Mesendoderm (in vitro differentiated cells): Measurements from ENCODE around the gene PARD3B.

Experiments used
- DNase-seq: peaks from one replicate; pipeline ENCODE4 v3.0.0; 2013
- H2AK5ac ChIP-seq: 2 replicates; pipeline ENCODE4 v1.6.1; 2013; ENCODE audit warnings: low read length, inconsistent platforms
- H2BK120ac ChIP-seq: 2 replicates; pipeline ENCODE4 v1.6.1; 2013; ENCODE audit warnings: low read depth, mild to moderate bottlenecking, low read length, moderate library complexity, mixed read lengths
- H2BK15ac ChIP-seq: replicated peaks from 2 replicates; pipeline ENCODE4 v1.6.1; 2013; ENCODE audit warnings: low read depth, mild to moderate bottlenecking, moderate library complexity
- H2BK5ac ChIP-seq: 2 replicates; pipeline ENCODE4 v1.6.1; 2013; ENCODE audit warnings: low read length, inconsistent platforms
- H3K18ac ChIP-seq: 2 replicates; pipeline ENCODE4 v1.6.1; 2013; ENCODE audit warnings: mild to moderate bottlenecking, low read length, mixed read lengths
- H3K23ac ChIP-seq: one replicate; pipeline ENCODE4 v1.6.1; 2013; ENCODE audit warnings: low read length
- H3K27ac ChIP-seq: 2 replicates; pipeline ENCODE4 v1.5.1; 2013; ENCODE audit warnings: low read depth, mild to moderate bottlenecking, inconsistent platforms, low read length, moderate library complexity
- H3K27me3 ChIP-seq: 2 replicates; pipeline ENCODE4 v1.6.1; 2013; ENCODE audit warnings: low read length, control low read depth, mild to moderate bottlenecking, inconsistent platforms; ENCODE audit not compliant: insufficient read depth, poor library complexity
- H3K36me3 ChIP-seq: 2 replicates; pipeline ENCODE4 v1.6.1; 2013; ENCODE audit warnings: low read length, inconsistent platforms; ENCODE audit not compliant: control insufficient read depth, insufficient read depth
- H3K4ac ChIP-seq: one replicate; pipeline ENCODE4 v1.6.1; 2013; ENCODE audit warnings: low read depth, mild to moderate bottlenecking, low read length, moderate library complexity
- H3K4me1 ChIP-seq: 2 replicates; pipeline ENCODE4 v1.6.1; 2013; ENCODE audit warnings: low read depth, low read length, inconsistent platforms; ENCODE audit not compliant: control insufficient read depth
- H3K4me2 ChIP-seq: 2 replicates; pipeline ENCODE4 v1.6.1; 2013; ENCODE audit warnings: low read length
- H3K4me3 ChIP-seq: 2 replicates; pipeline ENCODE4 v1.5.1; 2013; ENCODE audit warnings: mild to moderate bottlenecking, low read length
- H3K56ac ChIP-seq: one replicate; pipeline ENCODE4 v1.6.1; 2013; ENCODE audit warnings: low read length
- H3K79me1 ChIP-seq: 2 replicates; pipeline ENCODE4 v1.6.1; 2013; ENCODE audit warnings: low read length, inconsistent platforms
- H3K79me2 ChIP-seq: 2 replicates; pipeline ENCODE4 v1.6.1; 2013; ENCODE audit warnings: mild to moderate bottlenecking, low read length; ENCODE audit not compliant: control insufficient read depth, insufficient read depth
- H3K9ac ChIP-seq: 2 replicates; pipeline ENCODE4 v1.6.1; 2013; ENCODE audit warnings: low read length, inconsistent platforms
- H4K5ac ChIP-seq: one replicate; pipeline ENCODE4 v1.6.1; 2013; ENCODE audit warnings: low read length
- H4K8ac ChIP-seq: one replicate; pipeline ENCODE4 v1.6.1; 2013; ENCODE audit warnings: low read depth, mild to moderate bottlenecking, control low read depth, low read length, moderate library complexity
- WGBS: extraction: QIAGEN DNeasy Blood & Tissue Kit; methylation state at CpG from one replicate; pipeline ENCODE4 v1.1.7; 2013; ENCODE audit warnings: low lambda C conversion rate, missing lambda C conversion rate; ENCODE audit not compliant: insufficient coverage; ENCODE audit errors: extremely low coverage; 5-methylcytosine and 5-hydroxymethylcytosine counted together

Gene PARD3B

GRCh38 chr2:205387350-205388055 lies 842.2 kb downstream of the PARD3B start:
- no peak overlapping the region for H3K23ac ChIP-seq
- no peak overlapping the region for H3K4me3 ChIP-seq
- DNase-seq = no peak
- no peaks in the 10 kb centered on the region for H3K79me2 ChIP-seq
- H3K4me2 ChIP-seq = no peak overlapping the region
- no peak overlapping the region for H2BK15ac ChIP-seq
- H3K56ac ChIP-seq = no peak overlapping the region
- no peak overlapping the region for H3K18ac ChIP-seq
- H3K36me3 ChIP-seq = no peaks in the 10 kb centered on the region
- H4K8ac ChIP-seq = no peak overlapping the region
- H3K9ac ChIP-seq = no peak overlapping the region
- H2AK5ac ChIP-seq = no peak overlapping the region
- no peak overlapping the region for H4K5ac ChIP-seq
- H3K4ac ChIP-seq = no peak overlapping the region
- H3K79me1 ChIP-seq = no peaks in the 10 kb centered on the region
- H3K27ac ChIP-seq = no peak overlapping the region
- no peak overlapping the region for H2BK120ac ChIP-seq
- H3K4me1 ChIP-seq = no peaks in the 10 kb centered on the region
- no peak overlapping the region for H2BK5ac ChIP-seq
- no peaks in the 10 kb centered on the region for H3K27me3 ChIP-seq
- WGBS = no CpG with 5 or more reads among the region's 5 CpGs

DNA sequence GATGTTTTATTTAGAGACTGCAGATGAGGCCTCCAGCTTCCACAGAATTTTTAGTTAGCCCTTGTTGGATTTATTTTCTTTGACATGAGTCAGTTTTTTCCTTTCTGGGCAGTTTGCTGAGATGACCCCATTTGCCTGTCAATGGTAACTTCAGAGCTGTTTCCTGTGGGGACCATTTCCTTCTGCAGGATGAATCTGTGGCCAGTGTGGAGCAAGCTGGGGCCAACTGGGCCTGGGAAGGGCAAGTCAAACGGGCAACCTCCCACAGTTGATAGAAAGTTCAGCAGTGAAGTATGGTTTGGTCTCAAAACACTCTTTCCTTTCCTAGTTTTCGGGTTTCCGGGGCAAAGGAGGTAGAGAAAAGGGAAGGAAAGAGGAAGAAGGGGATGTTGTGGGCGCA lies 845.6 kb downstream of the PARD3B start:
- Histone ChIP-seq H2BK15ac (no peak overlapping the region), H3K79me2 (no peaks in the 10 kb centered on the region), H4K8ac (no peak overlapping the region), H3K27ac (no peak overlapping the region), H3K18ac (no peak overlapping the region), H2AK5ac (no peak overlapping the region), H3K4me1 (no peaks in the 10 kb centered on the region), H3K23ac (no peak overlapping the region), H2BK5ac (no peak overlapping the region), H2BK120ac (no peak overlapping the region), H4K5ac (no peak overlapping the region), H3K79me1 (no peaks in the 10 kb centered on the region), H3K27me3 (no peaks in the 10 kb centered on the region), H3K4ac (no peak overlapping the region), H3K4me2 (no peak overlapping the region), H3K9ac (no peak overlapping the region), H3K56ac (no peak overlapping the region), H3K4me3 (no peak overlapping the region), H3K36me3 (no peaks in the 10 kb centered on the region)
- DNase-seq = no peak
- WGBS = no CpG with 5 or more reads among the region's 4 CpGs

- no peak overlapping the region for H2BK120ac ChIP-seq
- WGBS = no CpG with 5 or more reads among the region's 6 CpGs
Observed at GRCh38 chr2:205401511-205401910, 856.2 kb downstream of the PARD3B start.

DNA sequence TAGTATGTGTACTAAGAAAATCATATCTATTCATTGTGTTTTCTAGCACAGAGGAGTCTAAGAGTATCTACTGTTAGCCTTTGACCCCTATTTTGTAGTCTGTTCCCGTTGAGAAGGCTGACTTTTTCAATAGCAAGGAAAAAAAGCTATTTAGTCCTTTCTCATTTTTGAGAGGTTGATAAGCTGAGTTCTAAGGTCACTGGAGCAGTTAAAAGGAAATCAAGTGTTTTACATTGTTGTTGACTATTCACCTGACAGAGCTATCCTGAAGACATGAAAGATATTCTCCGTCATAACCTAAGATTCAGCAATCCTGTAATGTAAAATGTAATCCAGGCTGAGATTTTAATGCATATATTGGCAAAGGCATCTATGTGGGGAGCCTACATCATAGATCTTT lies 856.7 kb downstream of the PARD3B start:
- no CpG with 5 or more reads among the region's 2 CpGs for WGBS
- no peak overlapping the region for H3K4me3 ChIP-seq
- no peak overlapping the region for H3K9ac ChIP-seq
- H3K56ac ChIP-seq = no peak overlapping the region
- no peak overlapping the region for H2BK15ac ChIP-seq
- H3K23ac ChIP-seq = no peak overlapping the region
- no peak overlapping the region for H3K27ac ChIP-seq
- DNase-seq = no peak
- H3K4ac ChIP-seq = no peak overlapping the region
- H3K27me3 ChIP-seq = no peaks in the 10 kb centered on the region
- H2BK120ac ChIP-seq = no peak overlapping the region
- H2BK5ac ChIP-seq = no peak overlapping the region
- no peak overlapping the region for H4K8ac ChIP-seq
- no peaks in the 10 kb centered on the region for H3K4me1 ChIP-seq
- H3K4me2 ChIP-seq = no peak overlapping the region
- H4K5ac ChIP-seq = no peak overlapping the region
- H3K79me2 ChIP-seq = no peaks in the 10 kb centered on the region
- H3K79me1 ChIP-seq = no peaks in the 10 kb centered on the region
- no peak overlapping the region for H2AK5ac ChIP-seq
- no peak overlapping the region for H3K18ac ChIP-seq
- H3K36me3 ChIP-seq = no peaks in the 10 kb centered on the region

More at GRCh38 chr2:205401511-205401910, 856.2 kb downstream of the PARD3B start:
- no peak overlapping the region for H2AK5ac ChIP-seq
- H3K4me2 ChIP-seq = no peak overlapping the region
- no peak overlapping the region for H2BK15ac ChIP-seq
- H3K56ac ChIP-seq = no peak overlapping the region
- no peaks in the 10 kb centered on the region for H3K27me3 ChIP-seq
- H3K4me3 ChIP-seq = no peak overlapping the region
- H3K4me1 ChIP-seq = no peaks in the 10 kb centered on the region
- H3K27ac ChIP-seq = no peak overlapping the region
- H3K79me2 ChIP-seq = no peaks in the 10 kb centered on the region
- DNase-seq = no peak
- H3K4ac ChIP-seq = no peak overlapping the region
- H3K9ac ChIP-seq = no peak overlapping the region
- H3K18ac ChIP-seq = no peak overlapping the region
- no peak overlapping the region for H4K8ac ChIP-seq
- no peaks in the 10 kb centered on the region for H3K79me1 ChIP-seq
- no peak overlapping the region for H3K23ac ChIP-seq
- no peak overlapping the region for H4K5ac ChIP-seq
- H2BK5ac ChIP-seq = no peak overlapping the region
- no peaks in the 10 kb centered on the region for H3K36me3 ChIP-seq

- H3K56ac ChIP-seq = no peak overlapping the region
- no peak overlapping the region for H3K9ac ChIP-seq
- no peak overlapping the region for H3K27ac ChIP-seq
- H4K5ac ChIP-seq = no peak overlapping the region
- H3K4me2 ChIP-seq = no peak overlapping the region
- no peak for DNase-seq
- H3K18ac ChIP-seq = no peak overlapping the region
- H2BK5ac ChIP-seq = no peak overlapping the region
- WGBS = no CpG with 5 or more reads among the region's 2 CpGs
- no peaks in the 10 kb centered on the region for H3K79me2 ChIP-seq
- no peak overlapping the region for H4K8ac ChIP-seq
- no peak overlapping the region for H2BK15ac ChIP-seq
- no peaks in the 10 kb centered on the region for H3K36me3 ChIP-seq
- H2BK120ac ChIP-seq = no peak overlapping the region
- H3K79me1 ChIP-seq = no peaks in the 10 kb centered on the region
- H3K4me3 ChIP-seq = no peak overlapping the region
- no peak overlapping the region for H2AK5ac ChIP-seq
- no peak overlapping the region for H3K23ac ChIP-seq
- no peaks in the 10 kb centered on the region for H3K27me3 ChIP-seq
- H3K4me1 ChIP-seq = no peaks in the 10 kb centered on the region
- no peak overlapping the region for H3K4ac ChIP-seq
Observed at GRCh38 chr2:205403244-205403825, 858.1 kb downstream of the PARD3B start.

- Histone ChIP-seq H4K8ac (no peak overlapping the region), H3K79me2 (no peaks in the 10 kb centered on the region), H3K79me1 (no peaks in the 10 kb centered on the region), H3K4me1 (no peaks in the 10 kb centered on the region), H2BK15ac (no peak overlapping the region), H2AK5ac (no peak overlapping the region), H3K4me3 (no peak overlapping the region), H3K27me3 (no peaks in the 10 kb centered on the region), H3K4me2 (no peak overlapping the region), H3K36me3 (no peaks in the 10 kb centered on the region), H2BK120ac (no peak overlapping the region), H3K27ac (no peak overlapping the region), H3K56ac (no peak overlapping the region), H2BK5ac (no peak overlapping the region), H4K5ac (no peak overlapping the region), H3K18ac (no peak overlapping the region), H3K23ac (no peak overlapping the region), H3K9ac (no peak overlapping the region), H3K4ac (no peak overlapping the region)
- no CpG with 5 or more reads among the region's 1 CpG for WGBS
- DNase-seq = no peak
Observed at GRCh38 chr2:205405194-205405593, 859.9 kb downstream of the PARD3B start.
